AG09309 (cell line): ENCODE results near the gene EXOC2.

Experiments
- DNase-seq: peaks from one replicate; pipeline ENCODE4 v3.0.0-alpha.2; 2010; ENCODE audit warnings: low read depth
- H3K4me3 ChIP-seq: 2 replicates; pipeline ENCODE4 v1.5.1; 2011; ENCODE audit warnings: mild to moderate bottlenecking, low read depth, low read length, moderate library complexity; ENCODE audit not compliant: control insufficient read depth
- CTCF ChIP-seq: IDR thresholded peaks from 2 replicates; pipeline ENCODE4 v1.5.1; 2011; ENCODE audit warnings: mild to moderate bottlenecking, low read depth, low read length, inconsistent platforms; ENCODE audit not compliant: insufficient read depth, control insufficient read depth; ENCODE audit errors: missing control alignments

The EXOC2 gene

GRCh38 chr6:641225-641985 lies 51.5 kb downstream of the EXOC2 start:
- H3K4me3 ChIP-seq = no peak overlapping the region
- TF ChIP-seq CTCF = no peak
- no peak for DNase-seq

GRCh38 chr6:636488-636887 lies 56.5 kb downstream of the EXOC2 start:
- DNase-seq = no peak
- H3K4me3 ChIP-seq = no peak overlapping the region
- TF ChIP-seq CTCF = no peak

- no peak overlapping the region for H3K4me3 ChIP-seq
- no peak for TF ChIP-seq CTCF
- no peak for DNase-seq
These were observed 57.7 kb downstream of the EXOC2 start for GRCh38 chr6:635233-635632.

GRCh38 chr6:633611-634010 lies 59.3 kb downstream of the EXOC2 start:
- DNase-seq = no peak
- TF ChIP-seq CTCF = no peak
- H3K4me3 ChIP-seq = no peak overlapping the region

- TF ChIP-seq CTCF = no peak
- H3K4me3 ChIP-seq = no peak overlapping the region
- DNase-seq = no peak
These were observed 64.2 kb downstream of the EXOC2 start for GRCh38 chr6:628766-629165.

- no peak for TF ChIP-seq CTCF
- DNase-seq = no peak
- H3K4me3 ChIP-seq = no peak overlapping the region
These were observed 66.7 kb downstream of the EXOC2 start for GRCh38 chr6:626236-626635.
